Activated CD4-positive, alpha-beta T cell treated with anti-CD3 and anti-CD28 coated beads for 36 hours (primary cell): ENCODE measurements around the gene GAB2. TPM values are rescaled to one million over a fixed set of nuclear protein-coding genes. Genes with fewer than 3 reads are reported as not detected.

Experiments
- ATAC-seq: fragments of 200-7000 bp; cut with Tn5 transposase; one replicate; pipeline ENCODE4 v1.10.0; 2021; ENCODE audit warnings: mild to moderate bottlenecking, moderate library complexity
- CTCF ChIA-PET: fragments of 350-600 bp; sonication (Branson Sonifier 250); formaldehyde crosslinking; loops from one replicate; lab custom pipeline; 2021; ENCODE audit warnings: antibody characterized with exemption; lab: Charles Lee
- POLR2A ChIA-PET: fragments of 350-600 bp; sonication (Branson Sonifier 250); formaldehyde crosslinking; loops from one replicate; lab custom pipeline; 2021; ENCODE audit warnings: antibody characterized with exemption, inconsistent platforms; lab: Charles Lee
- DNase-seq: peaks from one replicate; pipeline ENCODE4 v3.0.0-alpha.2; 2020
- H3K27ac Mint-ChIP-seq: one replicate; pipeline ENCODE4 v1.8.0; 2021; ENCODE audit warnings: mixed read lengths
- H3K27me3 Mint-ChIP-seq: one replicate; pipeline ENCODE4 v1.8.0; 2021; ENCODE audit warnings: mixed read lengths
- H3K36me3 Mint-ChIP-seq: one replicate; pipeline ENCODE4 v1.8.0; 2021; ENCODE audit warnings: low read depth, mixed read lengths
- H3K4me1 Mint-ChIP-seq: one replicate; pipeline ENCODE4 v1.8.0; 2021; ENCODE audit warnings: mixed read lengths
- H3K4me3 Mint-ChIP-seq: one replicate; pipeline ENCODE4 v1.8.0; 2021; ENCODE audit warnings: mild to moderate bottlenecking, moderate library complexity, mixed read lengths
- H3K9me3 Mint-ChIP-seq: one replicate; pipeline ENCODE4 v1.8.0; 2021; ENCODE audit warnings: low read depth, mixed read lengths
- intact Hi-C, 2 experiments: fragments of 100-400 bp; cut with DNase I in 1 of 2; cut with micrococcal nuclease in 1 of 2; formaldehyde crosslinking; loops; one replicate each; pipeline versions ENCODE4 v1.14.2 to v1.15.1; 2022 to 2024; cut with DNase I, micrococcal nuclease
- total RNA-seq, 2 experiments: library from RNA; stranded (reverse); gene quantifications; one replicate each; pipeline ENCODE4 v1.2.3, GENCODE V29; 2021

Gene GAB2
- total RNA-seq, 2 experiments from 2014 or later = 4.3 to 4.8 TPM

DNA sequence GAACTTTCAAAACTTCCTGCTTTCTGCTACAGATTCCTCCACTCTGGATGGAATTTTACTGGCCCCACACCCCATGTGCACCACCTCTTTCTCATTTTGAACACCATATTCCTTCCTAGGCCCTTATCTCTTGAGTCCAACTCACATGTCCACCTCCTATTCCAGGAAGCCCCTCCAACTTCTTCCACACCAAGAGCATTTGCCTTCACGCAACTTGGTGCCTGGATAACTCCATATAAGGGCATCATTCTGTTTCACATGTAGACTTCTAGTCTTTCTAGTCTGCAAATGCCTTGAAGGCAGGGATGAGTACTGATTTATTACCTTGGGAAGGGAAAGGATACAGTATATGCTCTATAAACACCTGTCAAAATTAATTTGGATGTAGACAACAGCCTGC, 17.5 kb downstream of the GAB2 start:
- Mint-ChIP-seq H3K36me3 (no peaks in the 10 kb centered on the region), H3K4me1 (peaks cover 2% of the 10 kb centered on the region), H3K27ac (no peak overlapping the region), H3K4me3 (no peak overlapping the region), H3K9me3 (no peaks in the 10 kb centered on the region), H3K27me3 (no peaks in the 10 kb centered on the region)
- intact Hi-C loops = no loop called here
- POLR2A ChIA-PET = no interaction called here
- CTCF ChIA-PET = interaction anchor here (0.7 to 0.8 kb wide), 2 partner anchors 16 to 21 kb away, joined by 3 to 4 read pairs; no protein-coding TSS in a partner anchor
- no peak for ATAC-seq
- DNase-seq = no peak

DNA sequence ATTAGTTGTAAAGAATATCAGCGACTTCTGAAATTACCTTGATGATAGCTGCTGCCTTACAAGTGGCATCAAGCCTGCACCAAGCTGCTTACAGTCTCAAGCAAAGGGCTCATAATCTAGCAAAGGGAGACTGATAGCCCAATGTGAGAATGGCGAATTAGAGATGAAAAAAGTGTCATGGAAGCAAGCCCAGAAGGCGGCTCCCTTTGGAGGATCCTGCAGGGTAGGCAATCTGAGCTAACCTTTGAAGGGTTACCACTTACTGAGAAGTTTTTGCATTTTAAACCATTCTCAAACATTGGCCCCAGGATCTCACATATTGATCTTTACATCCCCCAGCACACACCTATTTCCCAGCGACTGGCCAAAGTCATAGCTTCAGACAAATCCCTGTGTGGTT, 18.5 kb downstream of the GAB2 start:
- H3K4me3 Mint-ChIP-seq = no peak overlapping the region

DNA sequence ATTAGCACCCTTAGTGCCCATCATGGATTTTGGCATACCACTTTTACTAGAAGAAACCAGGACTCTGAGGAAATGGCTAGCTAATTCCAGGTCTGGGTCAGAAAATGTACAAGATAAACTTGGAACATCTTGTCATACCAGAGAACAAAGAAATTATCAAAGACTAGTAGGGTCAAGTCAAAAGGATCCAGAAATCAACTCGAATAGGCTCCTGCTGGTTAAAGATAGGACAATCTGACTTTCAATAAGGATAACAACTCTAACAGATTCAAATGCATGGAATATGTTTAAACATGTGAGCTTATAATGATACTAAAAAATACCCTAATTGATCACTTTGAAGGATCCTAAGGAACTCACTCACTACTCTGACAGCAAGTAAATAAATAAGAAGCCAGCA, 18.9 kb downstream of the GAB2 start:
- DNase-seq (no peak), ATAC-seq (no peak)
- H3K4me3 Mint-ChIP-seq = no peak overlapping the region
- ChIA-PET POLR2A (no interaction called here), CTCF (interaction anchor here (1.4 to 1.6 kb wide), 2 partner anchors 12 to 166 kb away, joined by 4 to 5 read pairs; no protein-coding TSS in a partner anchor)
- no peak overlapping the region for H3K27ac Mint-ChIP-seq
- peaks cover 2% of the 10 kb centered on the region for H3K4me1 Mint-ChIP-seq
- no peaks in the 10 kb centered on the region for H3K9me3 Mint-ChIP-seq
- H3K36me3 Mint-ChIP-seq = no peaks in the 10 kb centered on the region
- no peaks in the 10 kb centered on the region for H3K27me3 Mint-ChIP-seq
- intact Hi-C loops = no loop called here

More for the DNA sequence above, 18.5 kb downstream of the GAB2 start:
- ChIA-PET CTCF (interaction anchor here (1.4 to 1.6 kb wide), 2 partner anchors 12 to 166 kb away, joined by 4 to 5 read pairs; no protein-coding TSS in a partner anchor), POLR2A (no interaction called here)
- intact Hi-C loops = no loop called here
- Mint-ChIP-seq H3K27ac (no peak overlapping the region), H3K9me3 (no peaks in the 10 kb centered on the region), H3K27me3 (no peaks in the 10 kb centered on the region), H3K36me3 (no peaks in the 10 kb centered on the region), H3K4me1 (peaks cover 2% of the 10 kb centered on the region)
- ATAC-seq = no peak
- DNase-seq = no peak

DNA sequence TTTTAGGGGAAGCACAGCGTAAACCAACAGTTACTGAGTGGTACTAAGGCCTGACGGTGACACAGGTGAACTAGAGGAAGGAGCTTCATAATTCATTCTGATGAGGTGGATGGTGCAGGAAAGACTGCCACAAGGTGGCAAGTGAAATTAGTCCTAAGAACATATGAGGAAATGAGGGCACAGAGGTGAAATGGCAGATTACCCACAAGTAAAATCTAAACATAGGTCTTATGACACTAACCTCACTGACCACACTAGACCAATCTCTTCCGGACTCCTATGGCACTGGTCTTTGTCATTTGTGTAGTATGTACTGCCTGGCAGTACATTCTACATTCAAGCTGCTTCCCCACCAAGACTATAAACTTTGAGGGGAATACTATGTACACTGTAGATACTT, 20.2 kb downstream of the GAB2 start:
- ChIA-PET POLR2A (no interaction called here), CTCF (interaction anchor here (0.5 to 1.5 kb wide), 3 partner anchors 23 to 167 kb away, joined by 3 to 5 read pairs (median 3); no protein-coding TSS in a partner anchor)
- ATAC-seq = peak; percentile 70
- Mint-ChIP-seq H3K36me3 (no peaks in the 10 kb centered on the region), H3K4me3 (no peak overlapping the region), H3K9me3 (no peaks in the 10 kb centered on the region), H3K27me3 (no peaks in the 10 kb centered on the region), H3K4me1 (peaks cover 7% of the 10 kb centered on the region), H3K27ac (no peak overlapping the region)
- DNase-seq = no peak
- intact Hi-C loops = no loop called here

DNA sequence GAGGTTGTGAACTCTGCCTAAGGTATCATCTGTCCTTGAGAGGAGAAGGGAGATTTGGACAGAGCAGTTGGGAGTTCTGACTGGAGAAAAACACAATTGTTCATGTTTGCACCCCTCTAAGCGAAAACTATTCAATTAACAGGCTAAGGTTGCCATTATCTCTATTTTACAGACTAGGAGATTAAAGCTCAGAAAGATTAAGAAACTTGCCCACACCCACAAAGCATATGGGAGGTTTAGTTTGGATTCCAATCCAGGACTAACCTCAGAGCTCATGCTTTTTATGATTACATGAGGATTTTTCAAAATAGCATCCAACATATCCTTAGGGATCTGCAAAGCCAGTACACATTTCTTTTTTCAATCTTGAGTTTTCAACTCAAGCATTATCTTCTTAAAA, 22.0 kb downstream of the GAB2 start:
- ChIA-PET CTCF (interaction anchor here (0.6 to 1.6 kb wide), 5 partner anchors 11 to 156 kb away, joined by 3 to 4 read pairs (median 3); no protein-coding TSS in a partner anchor), POLR2A (no interaction called here)
- Mint-ChIP-seq H3K9me3 (no peaks in the 10 kb centered on the region), H3K4me1 (peaks cover 7% of the 10 kb centered on the region), H3K36me3 (no peaks in the 10 kb centered on the region), H3K27me3 (no peaks in the 10 kb centered on the region), H3K27ac (no peak overlapping the region), H3K4me3 (no peak overlapping the region)
- no peak for ATAC-seq
- DNase-seq = no peak
- intact Hi-C loops = no loop called here

DNA sequence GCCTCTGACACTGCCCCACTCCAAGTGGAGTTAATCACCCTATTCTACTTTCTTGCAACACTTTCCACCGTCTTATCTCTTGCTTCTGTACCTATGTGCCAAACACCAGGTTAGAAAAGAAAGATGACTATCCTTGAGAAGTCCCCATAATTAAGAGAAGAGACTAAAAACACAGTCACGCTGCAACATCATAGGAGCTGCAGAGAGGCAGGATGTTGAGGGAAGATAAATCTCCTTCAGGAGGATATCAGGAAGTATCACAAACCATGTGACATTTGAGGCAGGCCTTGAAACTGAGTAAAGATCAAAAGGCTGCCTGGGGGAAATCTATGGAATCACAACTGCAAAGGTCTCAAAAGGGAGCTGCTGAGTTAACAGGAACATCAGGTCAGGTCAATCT, 24.8 kb downstream of the GAB2 start:
- no peak overlapping the region for H3K4me3 Mint-ChIP-seq
- no peaks in the 10 kb centered on the region for H3K36me3 Mint-ChIP-seq
- no peaks in the 10 kb centered on the region for H3K27me3 Mint-ChIP-seq
- ATAC-seq = no peak
- ChIA-PET POLR2A (no interaction called here), CTCF (interaction anchor here (1.5 kb wide), 1 partner anchor 10 kb away, joined by 4 read pairs; no protein-coding TSS in a partner anchor)
- no peak overlapping the region for H3K27ac Mint-ChIP-seq
- peaks cover 7% of the 10 kb centered on the region for H3K4me1 Mint-ChIP-seq
- DNase-seq = no peak
- no peaks in the 10 kb centered on the region for H3K9me3 Mint-ChIP-seq
- intact Hi-C loops = no loop called here

DNA sequence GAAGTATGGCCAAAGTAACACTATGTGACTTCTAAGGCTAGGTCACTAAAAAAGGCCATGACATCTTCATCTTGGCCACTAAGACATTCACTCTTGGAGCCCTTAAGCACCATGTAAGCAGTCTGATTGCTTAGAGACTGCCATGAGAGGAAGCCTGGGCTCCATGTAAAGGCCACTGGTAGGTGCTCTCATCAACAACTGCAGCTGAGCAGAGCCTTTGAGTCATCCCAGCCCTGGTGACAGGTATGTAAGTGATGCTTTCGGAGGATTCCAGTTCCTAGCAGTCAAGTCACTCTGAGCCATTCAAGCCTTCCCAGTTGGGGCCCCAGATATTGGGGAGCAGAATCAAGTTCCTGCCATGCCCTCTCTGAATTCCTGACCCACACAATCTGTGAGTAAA, 26.2 kb downstream of the GAB2 start:
- Mint-ChIP-seq H3K27ac (no peak overlapping the region), H3K4me3 (no peak overlapping the region), H3K9me3 (no peaks in the 10 kb centered on the region), H3K27me3 (no peaks in the 10 kb centered on the region), H3K36me3 (no peaks in the 10 kb centered on the region), H3K4me1 (peaks cover 5% of the 10 kb centered on the region)
- ATAC-seq (peak; percentile 64), DNase-seq (peak; percentile 10)
- ChIA-PET POLR2A (no interaction called here), CTCF (no interaction called here)
- intact Hi-C loops = no loop called here

DNA sequence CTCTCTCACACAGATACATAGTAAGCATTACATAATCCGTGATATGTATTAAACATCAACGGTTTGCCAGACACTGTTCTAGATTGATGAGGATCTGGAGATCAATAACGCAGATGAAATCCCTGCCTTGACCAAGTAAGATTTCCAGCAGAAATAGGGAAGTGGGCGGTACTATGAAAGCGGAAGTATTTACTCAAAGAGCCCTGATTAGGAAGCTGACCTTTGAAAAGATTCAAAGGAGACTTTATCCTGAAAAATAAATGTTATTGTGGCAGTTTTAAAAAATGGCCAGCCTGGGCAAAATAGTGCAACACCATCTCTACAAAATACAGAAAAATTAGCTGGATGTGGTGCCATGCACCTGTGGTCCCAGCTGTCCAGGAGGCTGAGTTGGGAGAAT, 26.8 kb downstream of the GAB2 start:
- POLR2A ChIA-PET = no interaction called here

DNA sequence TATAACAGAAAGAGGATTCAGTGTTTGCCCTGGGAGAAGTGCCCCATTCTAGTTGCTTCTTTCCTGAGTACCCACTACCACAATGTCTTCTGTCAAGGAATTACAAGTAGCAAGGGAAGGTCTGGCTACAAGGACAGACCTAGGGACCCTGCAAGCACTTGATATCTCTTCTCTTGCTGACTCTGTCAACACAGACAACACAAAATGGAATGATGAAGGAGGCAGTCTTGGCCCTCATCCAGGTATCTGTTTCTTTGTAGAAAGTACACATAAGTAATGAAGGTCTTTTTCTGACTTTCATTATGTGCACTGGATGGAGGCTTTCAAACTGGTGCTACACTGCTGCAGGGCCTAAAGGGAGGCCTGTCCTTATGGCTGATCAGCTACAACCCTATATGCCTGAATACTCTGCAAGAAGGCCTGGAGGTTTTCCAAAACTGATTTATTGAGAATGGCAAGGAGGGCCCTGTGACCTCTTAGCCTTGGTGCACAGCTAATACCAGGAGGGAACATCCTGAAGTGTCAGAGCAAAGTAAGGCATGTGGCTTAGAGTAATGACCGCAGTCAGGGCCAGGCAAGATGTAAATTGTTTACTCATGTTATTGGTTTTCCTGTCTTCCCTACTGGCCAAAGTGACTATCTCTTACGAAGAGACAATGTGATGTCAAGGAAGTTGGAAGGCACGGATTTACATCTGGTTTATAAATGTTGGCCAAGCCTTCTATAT, 31.2 kb downstream of the GAB2 start:
- DNase-seq = no peak
- intact Hi-C loops = no loop called here
- Mint-ChIP-seq H3K4me1 (no peaks in the 10 kb centered on the region), H3K27ac (no peak overlapping the region), H3K9me3 (peaks cover 8% of the 10 kb centered on the region), H3K27me3 (peaks cover 2% of the 10 kb centered on the region), H3K36me3 (peaks cover 7% of the 10 kb centered on the region), H3K4me3 (no peak overlapping the region)
- ATAC-seq = no peak
- POLR2A ChIA-PET = no interaction called here
- CTCF ChIA-PET = interaction anchor here (0.8 to 1.1 kb wide), 2 partner anchors 103 to 124 kb away, joined by 3 read pairs; no protein-coding TSS in a partner anchor

More for the DNA sequence above, 26.8 kb downstream of the GAB2 start:
- CTCF ChIA-PET = no interaction called here
- Mint-ChIP-seq H3K27me3 (no peaks in the 10 kb centered on the region), H3K9me3 (no peaks in the 10 kb centered on the region), H3K27ac (no peak overlapping the region), H3K4me3 (no peak overlapping the region), H3K36me3 (no peaks in the 10 kb centered on the region), H3K4me1 (peaks cover 5% of the 10 kb centered on the region)
- ATAC-seq = no peak
- intact Hi-C loops = no loop called here
- no peak for DNase-seq

DNA sequence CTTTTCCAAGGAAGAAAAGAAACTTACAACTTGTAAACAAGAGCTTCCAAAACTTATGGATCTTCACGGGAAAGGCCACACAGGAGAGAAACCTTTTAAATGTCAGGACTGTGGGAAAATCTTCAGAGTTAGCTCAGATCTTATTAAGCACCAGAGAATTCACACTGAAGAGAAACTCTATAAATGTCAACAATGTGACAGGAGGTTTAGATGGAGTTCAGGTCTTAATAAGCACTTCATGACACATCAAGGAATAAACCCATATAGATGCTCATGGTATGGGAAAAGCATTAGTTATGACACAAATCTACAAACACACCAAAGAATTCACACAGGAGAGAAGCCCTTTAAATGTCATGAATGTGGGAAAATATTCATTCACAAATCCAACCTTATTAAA, 32.4 kb downstream of the GAB2 start:
- peaks cover 2% of the 10 kb centered on the region for H3K27me3 Mint-ChIP-seq
- H3K9me3 Mint-ChIP-seq = peaks cover 8% of the 10 kb centered on the region
- no peak overlapping the region for H3K4me3 Mint-ChIP-seq
- H3K27ac Mint-ChIP-seq = no peak overlapping the region
- peaks cover 7% of the 10 kb centered on the region for H3K36me3 Mint-ChIP-seq
- H3K4me1 Mint-ChIP-seq = no peaks in the 10 kb centered on the region
- ATAC-seq (no peak), DNase-seq (no peak)
- intact Hi-C loops = no loop called here
- POLR2A ChIA-PET = no interaction called here
- CTCF ChIA-PET = interaction anchor here (0.8 kb wide), 1 partner anchor 102 kb away, joined by 3 read pairs; no protein-coding TSS in a partner anchor

DNA sequence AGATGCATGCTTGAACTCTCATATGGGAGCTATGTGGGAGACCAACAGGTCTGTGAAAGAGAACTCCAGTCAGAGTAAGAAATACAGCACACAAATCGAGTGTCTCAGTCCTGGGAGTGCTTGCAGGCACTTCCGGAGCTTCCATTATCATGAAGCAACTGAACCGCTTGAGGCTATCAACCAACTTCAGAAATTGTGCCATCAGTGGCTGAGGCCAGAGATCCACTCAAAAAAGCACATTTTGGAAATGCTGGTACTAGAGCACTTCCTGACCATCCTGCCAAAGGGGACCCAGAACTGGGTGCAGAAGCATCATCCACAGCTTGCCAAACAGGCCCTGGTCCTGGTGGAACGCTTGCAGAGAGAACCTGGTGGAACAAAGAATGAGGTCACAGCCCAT, 33.4 kb downstream of the GAB2 start:
- ChIA-PET CTCF (interaction anchor here (0.7 kb wide), 1 partner anchor 318 kb away, joined by 3 read pairs; no protein-coding TSS in a partner anchor), POLR2A (no interaction called here)
- peaks cover 7% of the 10 kb centered on the region for H3K36me3 Mint-ChIP-seq
- ATAC-seq (no peak), DNase-seq (no peak)
- peaks cover 2% of the 10 kb centered on the region for H3K27me3 Mint-ChIP-seq
- H3K9me3 Mint-ChIP-seq = peaks cover 8% of the 10 kb centered on the region
- intact Hi-C loops = no loop called here
- peaks cover under 1% of the 10 kb centered on the region for H3K4me1 Mint-ChIP-seq
- no peak overlapping the region for H3K27ac Mint-ChIP-seq
- no peak overlapping the region for H3K4me3 Mint-ChIP-seq

DNA sequence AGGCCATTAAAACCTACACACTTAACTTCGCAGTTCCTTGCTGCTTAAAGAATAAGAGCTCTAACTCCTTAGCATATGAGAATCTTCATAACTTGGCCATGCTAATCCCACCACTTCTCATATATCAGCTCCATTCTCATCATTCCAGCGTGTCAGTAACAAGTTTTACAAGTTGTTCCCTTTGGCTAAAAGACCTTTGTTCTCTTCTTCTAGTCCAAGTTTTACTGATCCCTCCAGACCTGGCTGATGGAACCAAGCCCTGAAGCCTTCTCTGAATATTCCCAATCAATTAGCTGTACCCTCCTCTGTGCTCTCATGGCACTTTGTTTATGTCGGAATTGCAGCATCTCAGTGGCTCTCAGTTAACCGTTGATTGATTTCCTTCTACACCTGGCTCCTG, 35.8 kb downstream of the GAB2 start:
- H3K9me3 Mint-ChIP-seq = peaks cover 9% of the 10 kb centered on the region
- H3K27me3 Mint-ChIP-seq = peaks cover 2% of the 10 kb centered on the region
- DNase-seq (no peak), ATAC-seq (no peak)
- H3K4me3 Mint-ChIP-seq = no peak overlapping the region
- peaks cover 4% of the 10 kb centered on the region for H3K4me1 Mint-ChIP-seq
- H3K36me3 Mint-ChIP-seq = peaks cover 7% of the 10 kb centered on the region
- POLR2A ChIA-PET = no interaction called here
- CTCF ChIA-PET = interaction anchor here (0.9 kb wide), 1 partner anchor 10 kb away, joined by 3 read pairs; no protein-coding TSS in a partner anchor
- no peak overlapping the region for H3K27ac Mint-ChIP-seq
- intact Hi-C loops = no loop called here
